ENCODE measurements around the gene ASMT.
"Not testable (repeated sequence)": the region's sequence is repeated elsewhere in the genome, so short reads cannot be mapped to it uniquely, and the experiment has no call there.

The ASMT gene

DNA sequence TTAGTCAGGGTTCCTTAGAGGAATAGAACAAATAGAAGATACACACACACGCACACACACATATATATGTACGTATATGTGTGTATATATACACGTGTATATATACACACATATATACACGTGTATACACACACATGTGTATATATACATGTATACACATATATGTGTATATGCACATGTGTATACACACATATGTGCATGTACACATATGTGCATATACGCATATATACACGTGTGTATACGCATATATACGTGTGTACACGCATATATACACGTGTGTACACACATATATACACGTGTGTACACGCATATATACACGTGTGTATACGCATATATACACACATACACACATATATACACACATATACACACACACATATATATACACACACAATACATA is 41.5 kb downstream of the ASMT start:
- no peak for DNase-seq

DNA sequence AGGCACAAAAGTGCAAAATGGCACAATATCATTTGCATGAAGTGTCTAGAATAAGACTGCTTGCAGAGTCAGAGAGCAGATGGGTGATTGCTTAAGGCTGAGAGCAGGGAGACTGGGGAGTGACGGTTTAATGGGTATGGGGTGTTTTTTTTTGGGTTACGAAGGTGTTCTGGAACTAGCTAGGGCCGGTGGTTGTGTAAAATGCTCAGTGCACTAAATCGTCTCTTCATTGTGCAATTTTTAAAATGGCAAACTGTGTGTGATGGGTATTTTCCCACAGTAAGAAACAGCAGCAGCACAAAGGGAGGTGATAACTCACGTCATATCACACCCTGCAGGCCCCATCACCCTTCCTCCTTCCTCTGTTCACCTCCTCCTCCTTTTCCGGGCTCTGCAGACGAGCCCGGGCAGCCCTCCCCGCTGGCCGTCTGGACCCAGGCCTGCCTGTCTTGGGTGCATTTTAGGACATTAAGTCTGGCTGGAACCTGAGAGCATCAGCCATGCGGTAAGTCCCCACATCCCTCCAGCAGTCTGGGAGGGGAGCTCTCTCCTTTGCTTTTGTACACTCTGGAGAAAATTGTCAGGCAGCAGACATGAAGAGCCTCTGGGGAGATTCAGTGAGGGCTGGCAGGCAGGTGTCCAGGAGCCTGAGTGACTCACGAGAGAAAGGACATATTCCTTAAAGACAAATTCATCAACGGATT is 42.7 kb downstream of the ASMT start:
- no peak for DNase-seq

DNA sequence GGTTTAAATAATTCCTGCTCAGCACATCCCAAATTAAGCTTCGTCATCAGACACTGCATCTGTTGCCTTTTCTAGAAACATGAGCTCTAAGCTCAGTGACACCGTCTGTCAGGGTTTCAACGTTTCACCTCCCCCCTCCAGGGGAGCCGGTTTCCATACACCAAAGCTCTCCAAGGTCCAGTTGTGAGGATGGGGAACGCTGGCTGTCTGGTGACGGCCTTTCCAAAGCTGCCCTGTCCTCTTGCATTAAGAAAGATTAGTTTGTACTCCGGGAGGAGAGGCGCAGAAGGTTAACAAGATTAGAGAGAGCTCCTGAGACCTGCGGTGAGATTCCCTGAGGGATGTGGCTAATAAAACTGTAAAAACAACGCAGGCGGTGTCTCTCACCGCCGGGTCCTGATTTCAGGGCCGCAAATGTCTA is 43.2 kb downstream of the ASMT start:
- DNase-seq = no peak

DNA sequence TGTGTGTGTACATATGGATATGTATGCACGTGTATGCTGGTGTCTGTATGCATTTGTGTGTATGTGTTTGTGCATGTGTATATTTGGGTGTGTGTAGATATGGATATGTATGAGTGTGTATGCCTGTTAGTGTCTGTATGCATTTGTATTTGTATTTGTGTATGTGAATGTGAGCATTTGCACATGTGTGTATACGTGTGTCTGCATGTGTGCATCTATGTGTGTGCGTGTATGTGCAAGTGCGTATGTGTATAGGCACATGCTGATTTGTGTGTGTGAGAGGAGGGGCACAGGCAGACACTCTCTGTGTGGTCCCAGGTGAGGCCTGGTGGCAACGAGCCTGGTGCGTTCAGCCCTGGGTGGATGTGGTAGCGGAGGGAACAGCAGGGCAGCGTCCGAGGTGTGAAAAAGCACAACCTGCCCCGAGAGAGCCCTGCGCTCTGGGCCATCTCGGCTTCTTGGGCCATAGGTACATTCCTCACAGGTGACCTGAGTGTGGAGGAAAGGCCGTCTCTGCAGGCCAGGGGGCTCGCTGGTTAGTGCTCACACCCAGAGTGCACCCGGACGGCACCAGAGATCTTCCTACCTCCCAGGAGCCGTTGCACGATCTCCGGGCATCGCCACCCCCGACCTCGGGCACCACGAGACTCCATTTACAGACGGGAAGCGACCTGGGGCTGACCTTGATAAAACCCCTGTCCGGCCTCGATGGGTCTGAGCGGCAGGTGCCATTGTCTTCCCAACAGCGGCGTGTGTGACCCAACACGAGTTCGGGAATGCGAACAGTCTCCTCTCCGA is 45.0 kb downstream of the ASMT start:
- DNase-seq = no peak

DNA sequence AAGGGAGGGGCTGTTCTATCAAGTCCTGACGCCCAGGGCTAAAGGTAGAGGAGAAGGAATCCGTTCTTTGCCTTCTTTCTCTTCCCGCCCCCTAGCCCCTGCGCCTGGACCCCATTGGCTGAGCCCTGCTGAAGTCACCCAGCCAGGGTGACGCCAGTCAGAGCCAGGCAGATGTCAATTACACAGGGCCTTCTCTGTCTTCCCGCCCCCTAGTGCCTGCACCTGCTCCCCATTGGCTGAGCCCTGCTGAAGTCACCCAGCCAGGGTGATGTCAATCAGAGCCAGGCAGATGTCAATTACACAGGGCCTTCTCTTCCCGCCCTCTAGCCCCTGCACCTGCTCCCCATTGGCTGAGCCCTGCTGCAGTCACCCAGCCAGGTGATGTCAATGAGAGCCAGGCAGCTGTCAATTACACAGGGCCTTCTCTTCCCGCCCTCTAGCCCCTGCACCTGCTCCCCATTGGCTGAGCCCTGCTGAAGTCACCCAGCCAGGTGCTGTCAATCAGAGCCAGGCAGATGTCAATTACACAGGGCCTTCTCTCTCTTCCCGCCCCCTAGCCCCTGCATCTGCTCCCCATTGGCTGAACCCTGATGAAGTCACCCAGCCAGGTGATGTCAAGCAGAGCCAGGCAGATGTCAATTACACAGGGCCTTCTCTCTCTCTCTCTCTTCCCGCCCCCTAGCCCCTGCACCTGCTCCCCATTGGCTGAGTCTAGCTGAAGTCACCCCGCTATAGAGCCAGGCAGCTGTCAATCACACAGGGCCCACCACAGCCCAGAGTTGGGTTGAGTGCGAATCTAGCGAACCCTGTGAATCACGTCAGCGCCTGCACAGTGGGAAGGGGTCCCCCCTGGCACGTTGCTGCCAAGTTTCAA is 46.4 kb downstream of the ASMT start:
- DNase-seq = peak; percentile 61 to 77

DNA sequence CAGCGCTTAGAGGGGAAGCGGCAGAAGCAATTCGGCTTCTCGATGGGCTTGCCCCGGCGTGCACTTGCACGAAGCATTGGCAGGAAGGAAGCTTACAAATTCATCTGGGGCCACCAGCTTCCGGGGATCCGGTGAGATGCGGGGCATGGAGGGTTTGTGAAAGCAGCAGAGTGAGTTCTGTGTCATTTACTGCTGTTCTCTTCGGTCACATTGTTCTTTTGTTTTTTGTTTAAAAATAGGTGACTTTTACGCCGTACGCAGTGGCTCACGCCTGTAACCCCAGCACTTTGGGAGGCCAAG is 47.0 kb downstream of the ASMT start:
- no peak for DNase-seq

DNA sequence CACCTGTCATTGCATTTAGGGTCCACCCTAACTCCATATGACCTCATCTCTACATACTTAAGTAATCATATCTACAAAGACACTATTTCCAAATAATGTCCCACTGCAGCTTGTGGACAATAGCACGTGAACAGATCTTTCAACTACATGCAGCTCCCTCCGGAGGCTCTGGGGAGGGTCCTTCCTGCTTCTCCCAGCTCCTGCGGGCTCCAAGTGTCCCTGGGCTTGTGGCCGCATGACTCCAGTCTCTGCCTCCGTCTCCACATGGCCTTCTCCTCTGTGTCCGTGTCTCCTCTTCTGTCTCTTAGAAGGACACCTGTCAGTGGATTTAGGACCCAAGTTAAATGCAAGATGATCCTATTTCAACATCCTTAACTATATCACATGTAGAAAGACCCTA is 52.7 kb downstream of the ASMT start:
- DNase-seq = no peak

DNA sequence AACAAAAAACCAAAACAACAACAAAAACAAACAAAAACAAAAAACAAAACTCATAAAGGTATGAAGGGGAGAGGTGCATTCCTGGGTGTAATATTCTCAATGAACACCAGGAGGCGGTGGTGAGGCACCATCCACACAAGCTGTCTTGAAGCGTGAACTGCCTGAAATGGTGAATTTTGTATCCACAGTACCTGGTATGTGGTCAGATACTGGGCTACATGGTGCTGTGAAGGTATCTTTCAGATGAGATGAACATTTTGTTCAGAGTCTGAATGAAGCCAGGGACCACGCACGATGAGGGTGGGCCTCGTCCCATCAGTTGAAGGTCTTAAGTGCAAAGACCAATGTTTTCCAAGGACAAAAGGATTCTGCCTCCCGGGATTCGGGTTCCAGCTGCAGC is 58.5 kb downstream of the ASMT start:
- DNase-seq = peak in 1 of 2 donors; percentile 56

DNA sequence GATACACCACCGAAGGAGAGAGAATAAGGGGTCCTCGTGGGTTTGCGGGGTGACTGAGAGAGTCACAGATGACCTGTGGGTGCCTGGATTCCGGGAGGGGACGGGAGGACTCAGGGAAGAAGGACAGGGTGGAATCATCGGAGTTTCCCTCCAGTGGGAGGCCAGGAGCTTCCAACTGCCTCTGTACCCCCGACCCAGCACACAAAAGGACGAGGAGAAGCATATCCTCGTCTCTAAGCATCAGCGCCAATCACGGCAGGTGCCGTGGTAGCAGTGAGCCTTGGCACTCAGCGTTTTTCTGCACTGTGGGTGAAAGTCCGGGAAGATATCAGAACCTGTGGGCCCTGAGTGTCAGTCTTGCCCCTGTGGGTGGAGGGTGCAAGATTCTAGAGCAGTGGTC is 62.0 kb downstream of the ASMT start:
- DNase-seq = no peak

DNA sequence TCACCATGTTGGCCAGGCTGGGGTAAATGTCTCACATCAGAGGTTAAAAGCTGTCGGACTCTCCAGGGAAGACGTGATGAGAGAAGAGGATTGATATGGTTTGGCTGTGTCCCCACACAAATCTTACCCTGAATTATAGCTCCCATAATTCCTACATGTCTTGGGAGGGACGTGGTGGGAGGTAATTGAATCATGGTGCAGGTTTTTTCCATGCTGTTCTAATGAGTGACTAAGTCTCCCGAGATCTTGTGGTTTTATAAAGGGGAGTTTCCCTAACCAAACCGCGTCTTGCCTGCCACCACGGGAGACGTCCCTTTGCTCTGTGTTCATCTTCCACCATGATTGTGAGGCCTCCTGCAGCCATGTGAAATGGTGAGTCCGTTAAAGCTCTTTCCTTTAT is 64.4 kb downstream of the ASMT start:
- DNase-seq = peak; percentile 39 to 57

DNA sequence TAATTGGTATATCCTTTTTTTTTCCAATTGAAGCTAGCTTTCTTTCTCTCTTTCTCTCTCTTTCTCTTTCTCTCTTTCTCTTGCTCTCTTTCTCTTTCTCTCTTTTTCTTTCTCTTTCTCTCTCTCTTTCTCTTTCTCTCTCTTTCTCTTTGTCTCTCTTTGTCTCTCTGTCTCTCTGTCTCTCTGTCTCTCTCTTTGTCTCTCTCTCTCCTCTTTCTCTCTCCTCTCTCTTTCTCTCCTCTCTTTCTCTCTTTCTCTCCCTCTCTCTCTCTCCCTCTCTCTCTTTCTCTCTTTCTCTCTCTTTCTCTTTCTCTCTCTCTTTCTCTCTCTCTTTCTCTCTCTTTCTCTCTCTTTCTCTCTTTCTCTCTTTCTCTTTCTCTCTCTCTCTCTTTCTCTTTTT is 66.6 kb downstream of the ASMT start:
- DNase-seq = no peak

DNA sequence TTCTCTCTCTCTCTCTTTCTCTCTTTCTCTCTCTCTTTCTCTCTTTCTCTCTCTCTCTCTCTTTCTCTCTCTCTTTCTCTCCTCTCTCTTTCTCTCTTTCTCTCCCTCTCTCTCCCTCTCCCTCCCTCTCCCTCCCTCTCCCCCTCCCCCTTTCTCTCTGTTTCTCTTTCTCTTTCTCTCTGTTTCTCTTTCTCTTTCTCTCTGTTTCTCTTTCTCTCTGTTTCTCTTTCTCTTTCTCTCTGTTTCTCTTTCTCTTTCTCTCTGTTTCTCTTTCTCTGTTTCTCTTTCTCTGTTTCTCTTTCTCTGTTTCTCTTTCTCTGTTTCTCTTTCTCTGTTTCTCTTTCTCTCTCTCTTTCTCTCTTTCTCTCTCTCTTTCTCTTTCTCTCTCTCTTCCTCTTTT is 67.0 kb downstream of the ASMT start:
- DNase-seq = not testable (repeated sequence)

DNA sequence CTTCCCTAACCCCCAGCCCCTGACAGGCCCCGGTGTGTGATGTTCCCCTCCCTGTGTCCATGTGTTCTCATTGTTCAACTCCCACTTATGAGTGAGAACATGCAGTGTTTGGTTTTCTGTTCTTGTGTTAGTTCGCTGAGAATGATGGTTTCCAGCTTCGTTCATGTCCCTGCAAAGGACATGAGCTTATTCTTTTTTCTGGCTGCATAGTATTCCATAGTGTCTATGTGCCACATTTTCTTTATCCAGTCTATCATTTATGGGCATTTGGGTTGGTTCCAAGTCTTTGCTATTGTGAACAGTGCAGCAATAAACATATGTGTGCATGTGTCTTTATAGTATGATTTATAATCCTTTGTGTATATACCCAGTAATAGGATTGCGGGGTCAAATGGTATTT is 67.6 kb downstream of the ASMT start:
- DNase-seq = not testable (repeated sequence)

DNA sequence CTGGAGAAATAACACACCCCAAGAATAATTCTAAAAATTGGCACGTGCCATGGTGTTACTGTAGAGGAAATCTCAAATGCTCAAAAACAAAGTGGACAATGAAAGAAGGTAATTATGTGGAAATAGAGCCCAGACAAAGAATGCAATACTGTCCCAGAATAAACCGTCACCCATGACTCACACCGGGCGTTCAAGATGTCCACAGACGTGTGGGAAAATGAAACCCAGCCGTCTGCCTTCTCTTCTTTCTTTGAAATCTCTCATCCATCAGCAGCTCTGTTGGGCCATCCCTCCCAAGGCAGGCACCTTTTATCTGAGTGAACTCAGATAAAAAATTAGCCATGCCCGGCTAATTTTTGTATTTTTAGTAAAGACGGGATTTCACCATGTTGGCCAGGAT is 70.0 kb downstream of the ASMT start:
- not testable (repeated sequence) for DNase-seq

DNA sequence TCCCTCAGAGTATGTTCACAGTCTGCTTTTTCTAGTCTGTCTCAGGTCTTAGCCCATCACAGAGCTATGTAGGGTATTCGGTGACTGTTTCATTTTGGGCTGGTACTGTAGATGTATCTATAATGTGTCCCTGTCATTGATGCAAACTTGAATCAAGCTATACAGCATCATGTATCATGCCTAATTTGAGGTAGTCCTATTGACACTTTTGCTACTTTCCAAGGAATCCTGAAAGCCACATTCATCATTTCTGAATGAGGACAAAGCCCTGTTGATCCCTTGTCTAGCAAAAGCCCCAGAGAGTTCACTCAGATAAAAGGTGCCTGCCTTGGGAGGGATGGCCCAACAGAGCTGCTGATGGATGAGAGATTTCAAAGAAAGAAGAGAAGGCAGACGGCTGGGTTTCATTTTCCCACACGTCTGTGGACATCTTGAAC is 70.6 kb downstream of the ASMT start:
- not testable (repeated sequence) for DNase-seq

DNA sequence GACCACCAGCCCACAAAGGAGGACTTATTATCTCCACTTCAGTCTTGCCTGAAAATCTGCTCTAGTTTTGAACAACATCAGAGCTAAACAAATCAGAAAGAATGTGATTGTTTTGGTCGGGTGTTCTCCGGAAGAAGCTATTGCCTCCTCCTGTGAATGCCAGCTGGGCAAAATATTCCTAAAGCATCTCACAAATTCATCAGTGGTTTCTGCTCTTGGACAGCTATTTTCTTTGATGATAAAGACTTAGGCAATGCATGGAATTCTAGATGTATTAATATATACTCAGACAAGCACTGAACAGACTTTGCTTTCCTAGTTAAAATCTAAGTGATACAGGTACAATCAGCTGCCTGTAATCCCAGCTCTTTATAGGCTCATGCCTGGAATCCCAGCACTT is 71.8 kb downstream of the ASMT start:
- no peak for DNase-seq
